Measurements from ENCODE around the gene GFI1.

DNA sequence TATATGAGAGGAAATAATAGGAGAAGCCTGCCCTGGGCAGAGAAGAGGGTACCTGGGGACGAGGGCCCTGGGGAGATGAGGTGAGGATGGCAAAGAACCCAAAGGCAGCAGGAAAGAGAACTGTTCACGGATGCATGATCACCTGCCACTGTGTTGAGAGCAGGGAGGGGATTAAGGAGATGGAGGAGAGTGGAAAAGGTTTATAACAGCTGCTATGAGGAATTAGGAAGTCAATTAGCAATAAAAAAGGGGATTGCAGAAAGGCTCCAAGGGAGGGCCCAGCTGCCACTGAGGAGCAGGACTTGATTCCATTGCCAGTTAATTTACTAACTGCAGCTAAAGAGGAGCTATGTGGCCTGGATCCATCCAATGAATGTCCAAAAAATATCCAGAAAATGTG is 61.1 kb downstream of the GFI1 start:
- TF ChIP-seq, protein P1, sequence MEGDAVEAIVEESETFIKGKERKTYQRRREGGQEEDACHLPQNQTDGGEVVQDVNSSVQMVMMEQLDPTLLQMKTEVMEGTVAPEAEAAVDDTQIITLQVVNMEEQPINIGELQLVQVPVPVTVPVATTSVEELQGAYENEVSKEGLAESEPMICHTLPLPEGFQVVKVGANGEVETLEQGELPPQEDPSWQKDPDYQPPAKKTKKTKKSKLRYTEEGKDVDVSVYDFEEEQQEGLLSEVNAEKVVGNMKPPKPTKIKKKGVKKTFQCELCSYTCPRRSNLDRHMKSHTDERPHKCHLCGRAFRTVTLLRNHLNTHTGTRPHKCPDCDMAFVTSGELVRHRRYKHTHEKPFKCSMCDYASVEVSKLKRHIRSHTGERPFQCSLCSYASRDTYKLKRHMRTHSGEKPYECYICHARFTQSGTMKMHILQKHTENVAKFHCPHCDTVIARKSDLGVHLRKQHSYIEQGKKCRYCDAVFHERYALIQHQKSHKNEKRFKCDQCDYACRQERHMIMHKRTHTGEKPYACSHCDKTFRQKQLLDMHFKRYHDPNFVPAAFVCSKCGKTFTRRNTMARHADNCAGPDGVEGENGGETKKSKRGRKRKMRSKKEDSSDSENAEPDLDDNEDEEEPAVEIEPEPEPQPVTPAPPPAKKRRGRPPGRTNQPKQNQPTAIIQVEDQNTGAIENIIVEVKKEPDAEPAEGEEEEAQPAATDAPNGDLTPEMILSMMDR (IDR thresholded peaks at IDR 0.05; ENCODE audit: extremely low read depth in 1 of 2, insufficient read depth in 1 of 2, low read depth in 1 of 2, low read length in 2 of 2) = no peak
- TF ChIP-seq POLR2A (IDR thresholded peaks at IDR 0.05; ENCODE audit: low read depth, low read length) (no peak), MAX (IDR thresholded peaks at IDR 0.05; ENCODE audit: insufficient read depth, insufficient read length) (no peak)
